Breast epithelium (tissue), 3 donors: ENCODE results near the gene CACNA2D3.

Experiments
- CTCF ChIP-seq, 3 donors: fragments of 450-650 bp; IDR thresholded peaks; one replicate each; pipeline ENCODE4 v1.5.1; 2016 to 2017; ENCODE audit warnings: antibody characterized with exemption in 3 of 3, mild to moderate bottlenecking in 3 of 3, moderate library complexity in 3 of 3
- POLR2A ChIP-seq: fragments of 450-650 bp; IDR thresholded peaks from one replicate; pipeline ENCODE4 v1.6.1; 2016; ENCODE audit warnings: antibody characterized with exemption, mild to moderate bottlenecking, moderate library complexity
- POLR2AphosphoS5 ChIP-seq, 3 donors: sonication (generic); formaldehyde crosslinking; IDR thresholded peaks; one replicate each; pipeline ENCODE4 v1.6.1; 2017; ENCODE audit warnings: antibody characterized with exemption in 3 of 3

GRCh38 chr3:54232618-54233017, 110.3 kb downstream of the CACNA2D3 start:
- no peak for TF ChIP-seq CTCF (IDR thresholded peaks at IDR 0.05)
- TF ChIP-seq POLR2A = no peak
- no peak for TF ChIP-seq POLR2AphosphoS5 (IDR thresholded peaks at IDR 0.05)
